ENCODE data around the gene WDR62. TPM values are rescaled to one million over a fixed set of nuclear protein-coding genes. Genes with fewer than 3 reads are reported as not detected.

WDR62 gene
- total RNA-seq, 1 experiment from 2014 or later, result 30.0 TPM

DNA sequence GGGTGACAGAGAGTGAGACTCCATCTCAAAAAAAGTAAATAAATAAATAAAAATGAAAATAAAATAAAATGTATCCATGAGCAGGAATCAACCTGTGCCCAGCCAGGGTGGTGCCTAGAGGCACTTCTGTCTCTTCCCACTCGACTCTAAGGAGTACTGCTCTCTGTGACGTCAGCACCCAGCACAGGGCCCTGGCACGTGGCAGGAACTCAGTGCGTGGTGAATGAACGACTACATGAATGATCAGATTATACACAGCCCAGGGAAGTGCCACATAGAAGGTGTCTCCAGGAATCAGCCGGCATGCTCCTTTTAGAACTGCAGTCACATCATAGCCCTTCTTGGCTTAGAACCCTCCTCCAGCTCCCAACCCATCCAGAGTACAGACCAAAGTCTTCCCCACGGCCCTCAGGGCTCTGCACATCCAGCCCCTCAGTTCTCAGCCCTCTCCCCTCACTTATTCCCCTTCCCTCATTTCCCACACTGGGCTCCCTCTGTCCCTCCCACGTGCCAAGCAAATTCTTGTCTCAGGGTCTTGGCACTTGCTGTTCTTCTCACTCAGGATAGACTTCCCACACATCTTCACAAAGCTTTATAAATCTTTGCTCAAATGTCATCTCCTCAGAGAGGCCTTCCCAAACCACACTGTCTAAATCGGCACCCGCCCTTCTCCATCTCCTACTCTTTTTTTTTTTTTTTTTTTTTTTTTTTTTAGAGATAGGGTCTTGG is 26.2 kb upstream of the WDR62 start:
- no peaks in the 10 kb centered on the region for H3K27me3 ChIP-seq (ENCODE audit: insufficient read depth, low read length)
- H3K14ac ChIP-seq (ENCODE audit: insufficient read depth, low read length), result no peak overlapping the region
- H3K9ac ChIP-seq (ENCODE audit: extremely low read depth, insufficient read length, low read length), result no peak overlapping the region
- peaks cover 6 to 32% (median 31%) of the 10 kb centered on the region in 3 experiments for H3K36me3 Mint-ChIP-seq (ENCODE audit: insufficient read depth in 1 of 3, low read depth in 3 of 3)
- H4K8ac ChIP-seq (replicated peaks; ENCODE audit: insufficient read length, low read depth, low read length), result no peak overlapping the region
- H2AK5ac ChIP-seq (ENCODE audit: insufficient read length, low read length), result no peak overlapping the region
- no peak overlapping the region for H3T11ph ChIP-seq (ENCODE audit: low read length)
- no peaks in the 10 kb centered on the region for H3K79me1 ChIP-seq (ENCODE audit: insufficient read depth, low read depth, low read length, poor library complexity, severe bottlenecking)
- H3K27ac ChIP-seq (ENCODE audit: insufficient read length, low read depth, low read length), result no peak overlapping the region
- H2BK12ac ChIP-seq (ENCODE audit: insufficient read length, low read depth, low read length), result no peak overlapping the region
- DNase-seq, result no peak
- no peak overlapping the region for H3K4ac ChIP-seq (ENCODE audit: low read depth, low read length)
- H3K56ac ChIP-seq (ENCODE audit: insufficient read length, low read depth, low read length), result no peak overlapping the region
- H4K20me1 ChIP-seq (ENCODE audit: control insufficient read depth, insufficient read depth, insufficient read length), result no peaks in the 10 kb centered on the region
- H3K9me3 Mint-ChIP-seq, result no peaks in the 10 kb centered on the region; a peak in 1 of 5 replicates
- no peaks in the 10 kb centered on the region for H3K79me2 ChIP-seq (ENCODE audit: insufficient read depth, low read length)
- H3K27ac Mint-ChIP-seq, result peak overlapping the region in 1 of 3 experiments; percentile 31; a peak in 2 of 7 replicates
- peaks cover 3 to 4% of the 10 kb centered on the region in 2 experiments; a peak in 3 of 4 replicates for H3K4me1 Mint-ChIP-seq
- no peak overlapping the region for H2AFZ ChIP-seq (ENCODE audit: low read length)
- no peak overlapping the region for H2BK20ac ChIP-seq (ENCODE audit: low read depth, low read length, poor library complexity, severe bottlenecking)
- no peak overlapping the region for H2BK15ac ChIP-seq (ENCODE audit: low read depth, low read length)
- TF ChIP-seq, protein P1, sequence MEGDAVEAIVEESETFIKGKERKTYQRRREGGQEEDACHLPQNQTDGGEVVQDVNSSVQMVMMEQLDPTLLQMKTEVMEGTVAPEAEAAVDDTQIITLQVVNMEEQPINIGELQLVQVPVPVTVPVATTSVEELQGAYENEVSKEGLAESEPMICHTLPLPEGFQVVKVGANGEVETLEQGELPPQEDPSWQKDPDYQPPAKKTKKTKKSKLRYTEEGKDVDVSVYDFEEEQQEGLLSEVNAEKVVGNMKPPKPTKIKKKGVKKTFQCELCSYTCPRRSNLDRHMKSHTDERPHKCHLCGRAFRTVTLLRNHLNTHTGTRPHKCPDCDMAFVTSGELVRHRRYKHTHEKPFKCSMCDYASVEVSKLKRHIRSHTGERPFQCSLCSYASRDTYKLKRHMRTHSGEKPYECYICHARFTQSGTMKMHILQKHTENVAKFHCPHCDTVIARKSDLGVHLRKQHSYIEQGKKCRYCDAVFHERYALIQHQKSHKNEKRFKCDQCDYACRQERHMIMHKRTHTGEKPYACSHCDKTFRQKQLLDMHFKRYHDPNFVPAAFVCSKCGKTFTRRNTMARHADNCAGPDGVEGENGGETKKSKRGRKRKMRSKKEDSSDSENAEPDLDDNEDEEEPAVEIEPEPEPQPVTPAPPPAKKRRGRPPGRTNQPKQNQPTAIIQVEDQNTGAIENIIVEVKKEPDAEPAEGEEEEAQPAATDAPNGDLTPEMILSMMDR (conservative IDR thresholded peaks at IDR 0.05), result no peak
- no CpG with 5 or more reads among the region's 10 CpGs for WGBS (ENCODE audit: extremely low coverage, insufficient read length, low lambda C conversion rate)
- peaks cover 10% of the 10 kb centered on the region for H3K23me2 ChIP-seq (ENCODE audit: insufficient read length, low read depth, low read length, poor library complexity, severe bottlenecking)
- H4K5ac ChIP-seq (ENCODE audit: insufficient read length, low read depth, low read length), result no peak overlapping the region
- no peak overlapping the region for H3K4me3 Mint-ChIP-seq
- H3K27me3 Mint-ChIP-seq (ENCODE audit: low read depth), result peaks cover 2% of the 10 kb centered on the region
- no peak overlapping the region for H3K23ac ChIP-seq (ENCODE audit: insufficient read length, low read depth, low read length)
- no peak overlapping the region for H2BK5ac ChIP-seq (ENCODE audit: insufficient read length, low read length)
- no peak overlapping the region for H4K91ac ChIP-seq (ENCODE audit: insufficient read length, low read depth, low read length)
- H3K18ac ChIP-seq (ENCODE audit: insufficient read length, low read depth, low read length), result no peak overlapping the region
- H3K9me3 ChIP-seq (ENCODE audit: control insufficient read depth, low read depth, low read length), result no peaks in the 10 kb centered on the region
- no peaks in the 10 kb centered on the region; the same call in 1 of the 2 replicates for H3K4me1 ChIP-seq (ENCODE audit: insufficient read depth, low read length)
- no peak overlapping the region for H3K4me2 ChIP-seq (ENCODE audit: insufficient read depth, insufficient read length, low read length)
- H2BK120ac ChIP-seq (ENCODE audit: low read depth, low read length, poor library complexity, severe bottlenecking), result no peak overlapping the region

All from H9 (cell line).